Measurements from ENCODE around the gene TOX2.

DNA sequence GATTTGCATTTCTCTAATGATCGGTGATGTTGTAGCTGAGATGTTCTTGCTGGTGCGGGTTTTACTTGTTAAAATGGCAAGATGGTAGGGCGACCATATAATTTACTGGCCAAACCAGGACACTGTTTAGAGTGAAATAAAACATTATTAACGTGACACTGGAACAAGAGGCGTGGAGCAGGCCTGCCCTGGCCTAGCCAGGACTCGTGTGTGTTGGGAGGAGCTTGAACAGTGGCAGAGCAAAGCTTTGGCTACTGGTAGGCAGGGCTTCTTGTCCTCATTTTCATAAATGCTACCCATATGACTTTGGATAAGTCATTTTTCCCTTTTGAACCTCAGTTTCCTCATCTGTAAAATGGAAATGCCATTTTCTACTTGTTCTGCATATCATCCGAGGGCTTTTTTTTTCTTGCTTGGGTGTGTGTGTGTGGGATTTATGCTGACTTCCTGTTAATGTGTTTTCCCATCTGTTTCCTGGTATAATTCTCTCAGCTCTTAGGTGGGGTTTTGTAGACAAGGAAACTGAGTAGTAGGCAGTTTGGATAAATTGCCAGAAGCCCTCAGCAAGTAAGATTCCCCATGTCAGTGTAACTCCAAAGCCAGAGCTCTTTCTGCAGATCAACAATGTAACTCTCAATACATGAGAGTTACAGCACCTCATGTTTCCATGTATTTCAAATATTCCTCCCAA is 81.7 kb downstream of the TOX2 start:
- TF ChIP-seq, protein P1, sequence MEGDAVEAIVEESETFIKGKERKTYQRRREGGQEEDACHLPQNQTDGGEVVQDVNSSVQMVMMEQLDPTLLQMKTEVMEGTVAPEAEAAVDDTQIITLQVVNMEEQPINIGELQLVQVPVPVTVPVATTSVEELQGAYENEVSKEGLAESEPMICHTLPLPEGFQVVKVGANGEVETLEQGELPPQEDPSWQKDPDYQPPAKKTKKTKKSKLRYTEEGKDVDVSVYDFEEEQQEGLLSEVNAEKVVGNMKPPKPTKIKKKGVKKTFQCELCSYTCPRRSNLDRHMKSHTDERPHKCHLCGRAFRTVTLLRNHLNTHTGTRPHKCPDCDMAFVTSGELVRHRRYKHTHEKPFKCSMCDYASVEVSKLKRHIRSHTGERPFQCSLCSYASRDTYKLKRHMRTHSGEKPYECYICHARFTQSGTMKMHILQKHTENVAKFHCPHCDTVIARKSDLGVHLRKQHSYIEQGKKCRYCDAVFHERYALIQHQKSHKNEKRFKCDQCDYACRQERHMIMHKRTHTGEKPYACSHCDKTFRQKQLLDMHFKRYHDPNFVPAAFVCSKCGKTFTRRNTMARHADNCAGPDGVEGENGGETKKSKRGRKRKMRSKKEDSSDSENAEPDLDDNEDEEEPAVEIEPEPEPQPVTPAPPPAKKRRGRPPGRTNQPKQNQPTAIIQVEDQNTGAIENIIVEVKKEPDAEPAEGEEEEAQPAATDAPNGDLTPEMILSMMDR (IDR thresholded peaks at IDR 0.05; ENCODE audit: insufficient read depth, low read depth, low read length) = no peak
- TF ChIP-seq EZH2 (IDR thresholded peaks at IDR 0.05; ENCODE audit: insufficient read depth, low read length) = no peak
